DND-41 (cell line): ENCODE results near the gene MED13.

Source experiments
- ATAC-seq: fragments of 200-7000 bp; cut with Tn5 transposase; 3 replicates; pipeline ENCODE4 v1.9.1; 2021; ENCODE audit warnings: low read depth; ENCODE audit not compliant: insufficient read depth
- DNase-seq: peaks from one replicate; pipeline ENCODE4 v3.0.0-alpha.2; 2020
- H2AFZ ChIP-seq: 2 replicates; pipeline ENCODE4 v1.6.0; 2012; ENCODE audit warnings: low read depth, low read length
- H3K27ac ChIP-seq: 2 replicates; pipeline ENCODE4 v1.5.1; 2012; ENCODE audit warnings: low read length, inconsistent platforms
- H3K27me3 ChIP-seq: fragments of 200-600 bp; sonication (generic); 2 replicates; pipeline ENCODE4 v1.6.0; 2012; ENCODE audit warnings: low read length, mild to moderate bottlenecking, inconsistent platforms; ENCODE audit not compliant: insufficient read depth, poor library complexity
- H3K36me3 ChIP-seq: 2 replicates; pipeline ENCODE4 v1.5.1; 2012; ENCODE audit warnings: low read length, inconsistent platforms; ENCODE audit not compliant: insufficient read depth
- H3K4me1 ChIP-seq: 2 replicates; pipeline ENCODE4 v1.5.1; 2012; ENCODE audit warnings: mild to moderate bottlenecking, low read length; ENCODE audit not compliant: insufficient read depth
- H3K4me2 ChIP-seq: 2 replicates; pipeline ENCODE4 v1.6.0; 2012; ENCODE audit warnings: mild to moderate bottlenecking, moderate library complexity, low read length, inconsistent platforms; ENCODE audit not compliant: insufficient read depth
- H3K4me3 ChIP-seq, 2 experiments: fragments of 200-600 bp in 1 of 2; shearing (Covaris generic) in 1 of 2; 2 replicates each; pipeline ENCODE4 v1.5.1; 2012 to 2016; ENCODE audit warnings: inconsistent platforms in 2 of 2, low read length in 2 of 2, mild to moderate bottlenecking in 2 of 2, low read depth in 1 of 2, moderate library complexity in 1 of 2
- H3K79me2 ChIP-seq: 2 replicates; pipeline ENCODE4 v1.6.0; 2012; ENCODE audit warnings: low read length, inconsistent platforms; ENCODE audit not compliant: insufficient read depth
- H3K9ac ChIP-seq: 2 replicates; pipeline ENCODE4 v1.6.0; 2012; ENCODE audit warnings: low read depth, mild to moderate bottlenecking, inconsistent platforms, low read length, moderate library complexity
- H3K9me3 ChIP-seq: 2 replicates; pipeline ENCODE4 v1.5.1; 2012; ENCODE audit warnings: low read length, moderate library complexity, mild to moderate bottlenecking, inconsistent platforms; ENCODE audit not compliant: insufficient read depth, severe bottlenecking
- H4K20me1 ChIP-seq: 2 replicates; pipeline ENCODE4 v1.6.0; 2012; ENCODE audit warnings: low read length; ENCODE audit not compliant: insufficient read depth
- CTCF ChIP-seq: IDR thresholded peaks from 2 replicates; pipeline ENCODE4 v1.5.1; 2012; ENCODE audit warnings: borderline replicate concordance, low read length, moderate library complexity, mild to moderate bottlenecking; ENCODE audit not compliant: poor library complexity, severe bottlenecking; ENCODE audit errors: extremely low read depth
- EZH2 ChIP-seq: IDR thresholded peaks from 3 replicates; pipeline ENCODE4 v1.6.1; 2012; ENCODE audit warnings: borderline replicate concordance, low read depth, mild to moderate bottlenecking, moderate library complexity, low read length, inconsistent platforms; ENCODE audit not compliant: severe bottlenecking

The MED13 gene

GRCh38 chr17:62105861-62106260 lies 40.8 kb upstream of the MED13 start:
- DNase-seq = no peak

GRCh38 chr17:62105357-62105756 lies 40.3 kb upstream of the MED13 start:
- no peak overlapping the region for H3K27ac ChIP-seq
- no peaks in the 10 kb centered on the region for H3K4me1 ChIP-seq
- no peak overlapping the region for H3K4me2 ChIP-seq
- no peak overlapping the region for H3K9ac ChIP-seq
- no peak overlapping the region for H3K4me3 ChIP-seq
- no peak for TF ChIP-seq CTCF
- TF ChIP-seq EZH2 = no peak
- no peaks in the 10 kb centered on the region for H3K79me2 ChIP-seq
- no peaks in the 10 kb centered on the region for H4K20me1 ChIP-seq
- peaks cover 3% of the 10 kb centered on the region for H3K27me3 ChIP-seq
- no peak for ATAC-seq
- no peak overlapping the region for H2AFZ ChIP-seq
- H3K36me3 ChIP-seq = no peaks in the 10 kb centered on the region
- no peaks in the 10 kb centered on the region for H3K9me3 ChIP-seq
- DNase-seq = no peak

More at GRCh38 chr17:62105861-62106260, 40.8 kb upstream of the MED13 start:
- Histone ChIP-seq H3K36me3 (no peaks in the 10 kb centered on the region), H3K79me2 (no peaks in the 10 kb centered on the region), H3K27me3 (peaks cover 3% of the 10 kb centered on the region), H3K9ac (no peak overlapping the region), H3K9me3 (no peaks in the 10 kb centered on the region), H3K4me1 (no peaks in the 10 kb centered on the region), H3K4me2 (no peak overlapping the region), H3K27ac (no peak overlapping the region), H3K4me3 (no peak overlapping the region), H4K20me1 (no peaks in the 10 kb centered on the region), H2AFZ (no peak overlapping the region)
- TF ChIP-seq EZH2 (no peak), CTCF (no peak)
- no peak for ATAC-seq

- Histone ChIP-seq H3K79me2 (no peaks in the 10 kb centered on the region), H3K4me2 (no peak overlapping the region), H3K4me3 (no peak overlapping the region), H3K9me3 (no peaks in the 10 kb centered on the region), H3K27me3 (peaks cover 3% of the 10 kb centered on the region), H4K20me1 (no peaks in the 10 kb centered on the region), H3K9ac (no peak overlapping the region), H3K4me1 (no peaks in the 10 kb centered on the region), H3K27ac (no peak overlapping the region), H2AFZ (no peak overlapping the region), H3K36me3 (no peaks in the 10 kb centered on the region)
- no peak for DNase-seq
- TF ChIP-seq EZH2 (no peak), CTCF (no peak)
- ATAC-seq = no peak
Measured at GRCh38 chr17:62101515-62101914, 36.4 kb upstream of the MED13 start.

GRCh38 chr17:62101090-62101489 lies 36.0 kb upstream of the MED13 start:
- no peak for ATAC-seq
- H3K4me2 ChIP-seq = no peak overlapping the region
- no peak overlapping the region for H3K9ac ChIP-seq
- no peaks in the 10 kb centered on the region for H4K20me1 ChIP-seq
- no peak for TF ChIP-seq EZH2
- no peak for TF ChIP-seq CTCF
- H3K36me3 ChIP-seq = no peaks in the 10 kb centered on the region
- H3K4me3 ChIP-seq = no peak overlapping the region
- no peaks in the 10 kb centered on the region for H3K4me1 ChIP-seq
- peaks cover 3% of the 10 kb centered on the region for H3K27me3 ChIP-seq
- no peak overlapping the region for H2AFZ ChIP-seq
- DNase-seq = no peak
- no peaks in the 10 kb centered on the region for H3K79me2 ChIP-seq
- H3K9me3 ChIP-seq = no peaks in the 10 kb centered on the region
- H3K27ac ChIP-seq = no peak overlapping the region
